ENCODE data around the gene IFIH1. TPM values are rescaled to one million over a fixed set of nuclear protein-coding genes. Genes with fewer than 3 reads are reported as not detected.

The IFIH1 gene
- total RNA-seq, 4 donors from 2014 or later: 0.97 to 5.4 (median 1.7) TPM

- ATAC-seq (no peak), DNase-seq (no peak)
- H3K27me3 ChIP-seq: no peaks in the 10 kb centered on the region
- no peak overlapping the region for H3K27ac ChIP-seq
- no peaks in the 10 kb centered on the region for H3K4me1 ChIP-seq
- intact Hi-C loops (cut with DNase I; ENCODE audit: low total_unique reads): no loop called here
- H3K36me3 ChIP-seq: peaks cover 0 to 4% of the 10 kb centered on the region in 2 donors
- in situ Hi-C loops (cut with MboI; ENCODE audit: low sequenced_read_pairs in 4 of 4): loop anchor here in 2 of 4 donors (10.0 to 25.0 kb wide), 2 partner anchors 294 to 301 kb away; no protein-coding TSS in a partner anchor
- no peak for TF ChIP-seq POLR2A (IDR thresholded peaks at IDR 0.05)
- TF ChIP-seq CTCF (IDR thresholded peaks at IDR 0.05 in 4 of 5, conservative IDR thresholded peaks at IDR 0.05 in 1 of 5): no peak
- no peak overlapping the region for H3K4me3 ChIP-seq
- no peaks in the 10 kb centered on the region for H3K9me3 ChIP-seq
Measured at GRCh38 chr2:162305901-162306300, 12.6 kb downstream of the IFIH1 start.

- ATAC-seq (no peak), DNase-seq (no peak)
- no peaks in the 10 kb centered on the region for H3K27me3 ChIP-seq
- intact Hi-C loops (cut with DNase I; ENCODE audit: low total_unique reads) (no loop called here), in situ Hi-C loops (cut with MboI; ENCODE audit: low sequenced_read_pairs in 4 of 4) (loop anchor here in 2 of 4 donors (10.0 to 25.0 kb wide), 2 partner anchors 290 to 297 kb away; no protein-coding TSS in a partner anchor)
- no peak overlapping the region for H3K4me3 ChIP-seq
- no peak overlapping the region for H3K27ac ChIP-seq
- H3K36me3 ChIP-seq: no peaks in the 10 kb centered on the region
- TF ChIP-seq POLR2A (IDR thresholded peaks at IDR 0.05): no peak
- TF ChIP-seq CTCF (IDR thresholded peaks at IDR 0.05 in 4 of 5, conservative IDR thresholded peaks at IDR 0.05 in 1 of 5): no peak
- H3K9me3 ChIP-seq: no peaks in the 10 kb centered on the region
- H3K4me1 ChIP-seq: no peaks in the 10 kb centered on the region
Measured at GRCh38 chr2:162301877-162302276, 16.6 kb downstream of the IFIH1 start.

- no peaks in the 10 kb centered on the region for H3K27me3 ChIP-seq
- TF ChIP-seq CTCF (IDR thresholded peaks at IDR 0.05 in 4 of 5, conservative IDR thresholded peaks at IDR 0.05 in 1 of 5) (peak; percentile 51 to 85 (median 64)), POLR2A (IDR thresholded peaks at IDR 0.05) (no peak)
- peak in 1 of 2 donors; percentile 72 for ATAC-seq
- H3K9me3 ChIP-seq: no peaks in the 10 kb centered on the region
- no peaks in the 10 kb centered on the region for H3K36me3 ChIP-seq
- in situ Hi-C loops (cut with MboI; ENCODE audit: low sequenced_read_pairs in 4 of 4): loop anchor here in 2 of 4 donors (10.0 to 25.0 kb wide), 2 partner anchors 289 to 296 kb away; no protein-coding TSS in a partner anchor
- intact Hi-C loops (cut with DNase I; ENCODE audit: low total_unique reads): no loop called here
- no peaks in the 10 kb centered on the region for H3K4me1 ChIP-seq
- no peak overlapping the region for H3K27ac ChIP-seq
- DNase-seq: peak in 1 of 2 donors; percentile 15
- H3K4me3 ChIP-seq: no peak overlapping the region
Measured at GRCh38 chr2:162301151-162301804, 17.2 kb downstream of the IFIH1 start.

- peak in 1 of 2 donors; percentile 35 for ATAC-seq
- TF ChIP-seq CTCF (IDR thresholded peaks at IDR 0.05 in 4 of 5, conservative IDR thresholded peaks at IDR 0.05 in 1 of 5) (no peak), POLR2A (IDR thresholded peaks at IDR 0.05) (no peak)
- intact Hi-C loops (cut with DNase I; ENCODE audit: low total_unique reads): no loop called here
- no peaks in the 10 kb centered on the region for H3K4me1 ChIP-seq
- H3K36me3 ChIP-seq: no peaks in the 10 kb centered on the region
- no peak for DNase-seq
- no peaks in the 10 kb centered on the region for H3K9me3 ChIP-seq
- no peak overlapping the region for H3K4me3 ChIP-seq
- H3K27ac ChIP-seq: no peak overlapping the region
- in situ Hi-C loops (cut with MboI; ENCODE audit: low sequenced_read_pairs in 4 of 4): loop anchor here in 2 of 4 donors (10.0 to 25.0 kb wide), 2 partner anchors 288 to 295 kb away; no protein-coding TSS in a partner anchor
- no peaks in the 10 kb centered on the region for H3K27me3 ChIP-seq
Measured at GRCh38 chr2:162300266-162300665, 18.2 kb downstream of the IFIH1 start.

Measured in gastrocnemius medialis (tissue), 4 donors.